Skin epidermis (tissue), 12 donors: Measurements from ENCODE around the gene GPX8.

Experiments
- H3K27ac ChIP-seq, 21 experiments: fragments of 200-600 bp; sonication (generic) in 11 of 21; one replicate each; pipeline ENCODE4 v1.5.0; 2020; ENCODE audit warnings: mild to moderate bottlenecking in 3 of 21, inconsistent platforms in 2 of 21, moderate library complexity in 2 of 21
- H3K4me3 ChIP-seq, 7 experiments: fragments of 200-600 bp; sonication (generic) in 2 of 7; one replicate each; pipeline ENCODE4 v1.5.0; 2020; ENCODE audit warnings: inconsistent platforms in 2 of 7, mild to moderate bottlenecking in 2 of 7, moderate library complexity in 1 of 7

GPX8 gene

GRCh38 chr5:55172051-55172899, 12.3 kb downstream of the GPX8 start:
- no peak overlapping the region for H3K27ac ChIP-seq
- H3K4me3 ChIP-seq, result peak overlapping the region; percentile 21 to 48 (median 37)

GRCh38 chr5:55172937-55173686, 13.1 kb downstream of the GPX8 start, which contains the start of gene CDC20B:
TSS of gene CDC20B (minus strand) at chr5:55173177. CDS start at chr5:55173000, 177 bp downstream.
- Histone ChIP-seq H3K4me3 (peak within 1 kb of the TSS; percentile 21 to 48 (median 37)), H3K27ac (no peak within 1 kb of the TSS)

- H3K4me3 ChIP-seq, result peak overlapping the region; percentile 15 to 48 (median 37)
- H3K27ac ChIP-seq, result no peak overlapping the region
These were observed 13.8 kb downstream of the GPX8 start for GRCh38 chr5:55173687-55174230.

- Histone ChIP-seq H3K27ac (no peak overlapping the region), H3K4me3 (peak overlapping the region in 3 of 7 experiments; percentile 14 to 36 (median 14))
These were observed 15.8 kb downstream of the GPX8 start for GRCh38 chr5:55175781-55176175.

GRCh38 chr5:55176176-55176818, 16.3 kb downstream of the GPX8 start:
- Histone ChIP-seq H3K4me3 (peak overlapping the region in 6 of 7 experiments; percentile 13 to 36 (median 14)), H3K27ac (no peak overlapping the region)

- Histone ChIP-seq H3K4me3 (no peak overlapping the region), H3K27ac (no peak overlapping the region)
These were observed 17.1 kb downstream of the GPX8 start for GRCh38 chr5:55177078-55177477.

GRCh38 chr5:55180016-55180415, 20.0 kb downstream of the GPX8 start:
- no peak overlapping the region for H3K27ac ChIP-seq
- no peak overlapping the region for H3K4me3 ChIP-seq

GRCh38 chr5:55187370-55187769, 27.4 kb downstream of the GPX8 start:
- H3K4me3 ChIP-seq, result no peak overlapping the region
- H3K27ac ChIP-seq, result no peak overlapping the region

GRCh38 chr5:55188656-55189540, 28.9 kb downstream of the GPX8 start:
- no peak overlapping the region for H3K27ac ChIP-seq
- no peak overlapping the region for H3K4me3 ChIP-seq

- Histone ChIP-seq H3K4me3 (no peak overlapping the region), H3K27ac (no peak overlapping the region)
These were observed 31.2 kb downstream of the GPX8 start for GRCh38 chr5:55191165-55191564.

GRCh38 chr5:55205001-55205400, 45.0 kb downstream of the GPX8 start:
- Histone ChIP-seq H3K27ac (no peak overlapping the region), H3K4me3 (no peak overlapping the region)

- H3K27ac ChIP-seq, result no peak overlapping the region
- H3K4me3 ChIP-seq, result no peak overlapping the region
These were observed 51.4 kb downstream of the GPX8 start for GRCh38 chr5:55211184-55211874.
